Transverse colon (tissue), 4 donors: ENCODE measurements around the gene HLA-G. TPM values are rescaled to one million over a fixed set of nuclear protein-coding genes. Genes with fewer than 3 reads are reported as not detected.
"Not testable (repeated sequence)": the region's sequence is repeated elsewhere in the genome, so short reads cannot be mapped to it uniquely, and the experiment has no call there.

Experiments
- DNase-seq: peaks from one replicate; pipeline ENCODE4 v3.0.0-alpha.2; 2019
- H3K27ac ChIP-seq, 4 donors: fragments of 200-600 bp; sonication (generic); 2 replicates each; pipeline ENCODE4 v1.5.1; 2016 to 2018; ENCODE audit warnings: inconsistent platforms in 4 of 4
- H3K27me3 ChIP-seq: fragments of 200-600 bp; sonication (generic); 2 replicates; pipeline ENCODE4 v1.5.1; 2017; ENCODE audit warnings: inconsistent platforms
- H3K36me3 ChIP-seq, 4 donors: fragments of 200-600 bp; sonication (generic); 2 replicates each; pipeline ENCODE4 v1.5.1; 2017 to 2019; ENCODE audit warnings: inconsistent platforms in 4 of 4
- H3K4me1 ChIP-seq, 4 donors: fragments of 200-600 bp; sonication (generic); 2 replicates each; pipeline ENCODE4 v1.5.1; 2017 to 2020; ENCODE audit warnings: inconsistent platforms in 4 of 4
- H3K4me3 ChIP-seq, 4 donors: fragments of 200-600 bp; sonication (generic); 1 replicate in 1 of 4; 2 replicates in 3 of 4; pipeline versions ENCODE4 v1.5.1 to v1.6.1; 2017 to 2019; ENCODE audit warnings: inconsistent platforms in 4 of 4
- H3K9me3 ChIP-seq, 2 donors: fragments of 200-600 bp; sonication (generic); 2 replicates each; pipeline ENCODE4 v1.5.1; 2017 to 2019; ENCODE audit warnings: inconsistent platforms in 2 of 2
- EP300 ChIP-seq: sonication (generic); formaldehyde crosslinking; IDR thresholded peaks from one replicate; pipeline ENCODE4 v1.6.1; 2017; ENCODE audit warnings: antibody characterized with exemption, low read depth
- POLR2A ChIP-seq: fragments of 450-650 bp; IDR thresholded peaks from one replicate; pipeline ENCODE4 v1.6.1; 2016; ENCODE audit warnings: antibody characterized with exemption, mild to moderate bottlenecking, moderate library complexity
- POLR2AphosphoS5 ChIP-seq, 3 donors: sonication (generic); formaldehyde crosslinking; IDR thresholded peaks; one replicate each; pipeline ENCODE4 v1.6.1; 2016; ENCODE audit warnings: antibody characterized with exemption in 3 of 3
- WGBS, 2 donors: methylation state at CpG; one replicate each; pipeline ENCODE4 v1.1.5; 2018; ENCODE audit warnings: low coverage in 1 of 2; 5-methylcytosine and 5-hydroxymethylcytosine counted together
- in situ Hi-C, 4 donors: fragments of 200-750 bp; cut with MboI; loops; one replicate each; pipeline versions ENCODE4 v1.15.0 to v1.15.1; 2017; ENCODE audit warnings: low sequenced_read_pairs in 3 of 4, low pct_ligation_motif_present in 1 of 4, low pct_unique_long_range_greater_than_20kb in 1 of 4
- intact Hi-C: fragments of 100-400 bp; cut with DNase I; formaldehyde crosslinking; loops from one replicate; pipeline ENCODE4 v1.15.1; 2023; ENCODE audit warnings: low total_unique reads
- total RNA-seq, 4 donors: library from RNA; depleted of rRNA; stranded (reverse); fragments of >200 nt; gene quantifications; one replicate each; pipeline ENCODE4 v1.1.0, GENCODE V29; 2016
- TF ChIP-seq, protein P1 (sequence below), 5 experiments: fragments of 200-600 bp in 3 of 5; fragments of 450-650 bp in 2 of 5; sonication (generic) in 3 of 5; IDR thresholded peaks; 1 replicate in 2 of 5; 2 replicates in 3 of 5; pipeline ENCODE4 v1.5.1; 2016 to 2017; ENCODE audit warnings: antibody characterized with exemption in 5 of 5, inconsistent platforms in 3 of 5, mild to moderate bottlenecking in 2 of 5, moderate library complexity in 1 of 5

Gene HLA-G
- not detected for total RNA-seq

GRCh38 chr6:29827579-29828470, at the start of gene HLA-G:
Gene HLA-G, plus strand, starts transcription at chr6:29827825. Its CDS starts 20 bp downstream, at chr6:29827845.
- TF ChIP-seq POLR2A = no peak
- TF ChIP-seq, protein P1, sequence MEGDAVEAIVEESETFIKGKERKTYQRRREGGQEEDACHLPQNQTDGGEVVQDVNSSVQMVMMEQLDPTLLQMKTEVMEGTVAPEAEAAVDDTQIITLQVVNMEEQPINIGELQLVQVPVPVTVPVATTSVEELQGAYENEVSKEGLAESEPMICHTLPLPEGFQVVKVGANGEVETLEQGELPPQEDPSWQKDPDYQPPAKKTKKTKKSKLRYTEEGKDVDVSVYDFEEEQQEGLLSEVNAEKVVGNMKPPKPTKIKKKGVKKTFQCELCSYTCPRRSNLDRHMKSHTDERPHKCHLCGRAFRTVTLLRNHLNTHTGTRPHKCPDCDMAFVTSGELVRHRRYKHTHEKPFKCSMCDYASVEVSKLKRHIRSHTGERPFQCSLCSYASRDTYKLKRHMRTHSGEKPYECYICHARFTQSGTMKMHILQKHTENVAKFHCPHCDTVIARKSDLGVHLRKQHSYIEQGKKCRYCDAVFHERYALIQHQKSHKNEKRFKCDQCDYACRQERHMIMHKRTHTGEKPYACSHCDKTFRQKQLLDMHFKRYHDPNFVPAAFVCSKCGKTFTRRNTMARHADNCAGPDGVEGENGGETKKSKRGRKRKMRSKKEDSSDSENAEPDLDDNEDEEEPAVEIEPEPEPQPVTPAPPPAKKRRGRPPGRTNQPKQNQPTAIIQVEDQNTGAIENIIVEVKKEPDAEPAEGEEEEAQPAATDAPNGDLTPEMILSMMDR (IDR thresholded peaks at IDR 0.05) = no peak
- TF ChIP-seq EP300 = no peak
- TF ChIP-seq POLR2AphosphoS5 (IDR thresholded peaks at IDR 0.05) = no peak
- Histone ChIP-seq H3K9me3 (no peaks in the 10 kb centered on the region), H3K36me3 (no peaks in the 10 kb centered on the region), H3K27me3 (peaks cover 56% of the 10 kb centered on the region), H3K27ac (no peak within 1 kb of the TSS), H3K4me1 (peaks cover 0 to 11% (median 10%) of the 10 kb centered on the region in 4 donors), H3K4me3 (peak within 1 kb of the TSS in 2 of 4 donors; percentile 9 to 33)
- DNase-seq = no peak
- intact Hi-C loops (no loop called here), in situ Hi-C loops (loop anchor here in 3 of 4 donors (25.0 kb wide), 2 partner anchors 91 to 116 kb away; partner anchors contain the start of gene HLA-F (in 1 of the 3))
- 21% methylated on average over 72 of the region's 75 CpGs; no CpG with 5 or more reads in 1 of the 2 donors for WGBS, 2 donors

- H3K9me3 ChIP-seq, H3K27ac ChIP-seq, H3K36me3 ChIP-seq, DNase-seq, intact Hi-C loops, H3K4me3 ChIP-seq, in situ Hi-C loops, H3K4me1 ChIP-seq: not testable (repeated sequence)
- peaks cover 12% of the 10 kb centered on the region for H3K27me3 ChIP-seq
- 57% methylated on average over 13 of the region's 13 CpGs; no CpG with 5 or more reads in 1 of the 2 donors for WGBS, 2 donors
These were observed 47.5 kb upstream of the HLA-G start for GRCh38 chr6:29780019-29780698.

- in situ Hi-C loops = no loop called here
- no peak overlapping the region for H3K27ac ChIP-seq
- intact Hi-C loops = no loop called here
- no peak overlapping the region for H3K4me3 ChIP-seq
- no peaks in the 10 kb centered on the region for H3K36me3 ChIP-seq
- 92% methylated on average over 1 of the region's 1 CpG; no CpG with 5 or more reads in 1 of the 2 donors for WGBS, 2 donors
- H3K27me3 ChIP-seq = peaks cover 38% of the 10 kb centered on the region
- TF ChIP-seq, protein P1 (IDR thresholded peaks at IDR 0.05) = no peak
- TF ChIP-seq EP300 = no peak
- no peak for TF ChIP-seq POLR2A
- TF ChIP-seq POLR2AphosphoS5 (IDR thresholded peaks at IDR 0.05) = no peak
- no peak for DNase-seq
- H3K4me1 ChIP-seq = peaks cover 0 to 13% (median 9%) of the 10 kb centered on the region in 4 donors
- no peaks in the 10 kb centered on the region for H3K9me3 ChIP-seq
These were observed 38.4 kb upstream of the HLA-G start for GRCh38 chr6:29789176-29789575.

- no peak for DNase-seq
- H3K27ac ChIP-seq = no peak overlapping the region
- H3K9me3 ChIP-seq = no peaks in the 10 kb centered on the region
- no peaks in the 10 kb centered on the region for H3K36me3 ChIP-seq
- 85 to 86% methylated on average over 2 to 3 of the region's 3 CpGs for WGBS, 2 donors
- intact Hi-C loops = no loop called here
- H3K27me3 ChIP-seq = peaks cover 49% of the 10 kb centered on the region
- peaks cover 0 to 13% (median 9%) of the 10 kb centered on the region in 4 donors for H3K4me1 ChIP-seq
- in situ Hi-C loops = loop anchor here in 1 of 4 donors (10.0 kb wide), 1 partner anchor 164 kb away; no protein-coding TSS in a partner anchor
- TF ChIP-seq POLR2A (no peak), EP300 (no peak), POLR2AphosphoS5 (IDR thresholded peaks at IDR 0.05) (no peak)
- TF ChIP-seq, protein P1 (IDR thresholded peaks at IDR 0.05) = no peak
- no peak overlapping the region for H3K4me3 ChIP-seq
These were observed 37.0 kb upstream of the HLA-G start for GRCh38 chr6:29790626-29791025.
